Lung (tissue), 12 donors: ENCODE data around the gene BRD4. TPM values are rescaled to one million over a fixed set of nuclear protein-coding genes. Genes with fewer than 3 reads are reported as not detected.

Source experiments
- ATAC-seq: fragments of 200-7000 bp; cut with Tn5 transposase; one replicate; pipeline ENCODE4 v1.9.1; 2020; ENCODE audit warnings: moderate number of reproducible peaks; ENCODE audit not compliant: insufficient read depth, low FRiP score
- DNase-seq, 3 donors: peaks; one replicate each; pipeline ENCODE4 v3.0.0-alpha.2; 2013 to 2017
- H3K27ac ChIP-seq, 2 donors: one replicate each; pipeline ENCODE4 v1.5.1; 2013; ENCODE audit warnings: mild to moderate bottlenecking in 2 of 2, moderate library complexity in 2 of 2, control low read depth in 1 of 2, inconsistent platforms in 1 of 2, low read depth in 1 of 2, low read length in 1 of 2
- H3K27me3 ChIP-seq, 3 donors: one replicate each; pipeline ENCODE4 v1.5.1; 2013; ENCODE audit warnings: low read length in 2 of 3; ENCODE audit not compliant: control insufficient read depth in 3 of 3, insufficient read depth in 3 of 3
- H3K36me3 ChIP-seq, 4 donors: one replicate each; pipeline ENCODE4 v1.5.1; 2013; ENCODE audit warnings: low read length in 4 of 4, mild to moderate bottlenecking in 1 of 4, moderate library complexity in 1 of 4; ENCODE audit not compliant: control insufficient read depth in 4 of 4, insufficient read depth in 4 of 4
- H3K4me1 ChIP-seq, 5 donors: one replicate each; pipeline ENCODE4 v1.5.1; 2013; ENCODE audit warnings: low read length in 5 of 5, mild to moderate bottlenecking in 2 of 5, moderate library complexity in 1 of 5; ENCODE audit not compliant: control insufficient read depth in 5 of 5, insufficient read depth in 5 of 5
- H3K4me3 ChIP-seq: one replicate; pipeline ENCODE4 v1.5.1; 2013; ENCODE audit warnings: mild to moderate bottlenecking, control low read depth, moderate library complexity
- H3K9ac ChIP-seq, 2 donors: one replicate each; pipeline ENCODE4 v1.5.1; 2013; ENCODE audit warnings: low read length in 2 of 2, control low read depth in 1 of 2; ENCODE audit not compliant: insufficient read depth in 1 of 2
- H3K9me3 ChIP-seq, 4 donors: one replicate each; pipeline ENCODE4 v1.5.1; 2013; ENCODE audit warnings: low read length in 3 of 4, mild to moderate bottlenecking in 1 of 4, moderate library complexity in 1 of 4; ENCODE audit not compliant: control insufficient read depth in 4 of 4, insufficient read depth in 3 of 4
- CTCF ChIP-seq: IDR thresholded peaks from 2 replicates; pipeline ENCODE4 v1.5.1; 2012; ENCODE audit warnings: mild to moderate bottlenecking; ENCODE audit errors: control extremely low read depth, extremely low read depth
- WGBS, 2 donors: extraction: QIAGEN DNeasy Blood & Tissue Kit; methylation state at CpG; one replicate each; pipeline ENCODE4 v1.1.7; 2013; 5-methylcytosine and 5-hydroxymethylcytosine counted together
- polyA plus RNA-seq, 2 donors: library from polyadenylated mRNA; stranded (reverse); fragments of 200-250 nt; gene quantifications; one replicate each; pipeline ENCODE4 v1.2.1, GENCODE V29; 2013
- total RNA-seq, 2 donors: library from RNA; depleted of rRNA in 1 of 2; stranded (reverse); fragments of >200 nt in 1 of 2; gene quantifications; one replicate each; pipeline ENCODE4 v1.2.1, GENCODE V29; 2014 to 2021
- donor health status: control.
- donor health status: control.
- donor health status: Bipolar disorder and iron deficiency.
- donor health status: healthy.
- donor health status: DM: yes; HTN: yes; CAD: no.

Gene BRD4
- total and polyA plus RNA-seq, 4 donors: 23.2 to 89.0 (median 37.7) TPM

GRCh38 chr19:15285896-15286591 is 46.3 kb downstream of the BRD4 start:
- Histone ChIP-seq H3K27ac (no peak overlapping the region), H3K9ac (no peak overlapping the region), H3K27me3 (no peaks in the 10 kb centered on the region), H3K36me3 (no peaks in the 10 kb centered on the region), H3K4me3 (no peak overlapping the region), H3K4me1 (peaks cover 43 to 77% (median 53%) of the 10 kb centered on the region in 5 donors), H3K9me3 (no peaks in the 10 kb centered on the region)
- no peak for TF ChIP-seq CTCF
- no peak for ATAC-seq
- WGBS, 2 donors: 65 to 71% methylated on average over 11 of the region's 11 CpGs
- no peak for DNase-seq

GRCh38 chr19:15284896-15285295 is 47.4 kb downstream of the BRD4 start:
- H3K27ac ChIP-seq: no peak overlapping the region
- WGBS, 2 donors: 65 to 78% methylated on average over 3 of the region's 3 CpGs
- DNase-seq: no peak
- no peaks in the 10 kb centered on the region for H3K9me3 ChIP-seq
- no peak for ATAC-seq
- H3K4me1 ChIP-seq: peaks cover 52 to 70% (median 59%) of the 10 kb centered on the region in 5 donors
- no peaks in the 10 kb centered on the region for H3K27me3 ChIP-seq
- no peaks in the 10 kb centered on the region for H3K36me3 ChIP-seq
- TF ChIP-seq CTCF: no peak
- H3K4me3 ChIP-seq: no peak overlapping the region
- H3K9ac ChIP-seq: no peak overlapping the region

GRCh38 chr19:15284091-15284490 is 48.2 kb downstream of the BRD4 start:
- WGBS, 2 donors: 87 to 92% methylated on average over 5 of the region's 5 CpGs
- Histone ChIP-seq H3K4me3 (no peak overlapping the region), H3K36me3 (no peaks in the 10 kb centered on the region), H3K9ac (no peak overlapping the region), H3K27me3 (no peaks in the 10 kb centered on the region), H3K4me1 (peaks cover 56 to 78% (median 59%) of the 10 kb centered on the region in 5 donors), H3K27ac (peak overlapping the region in 1 of 2 donors; percentile 46), H3K9me3 (no peaks in the 10 kb centered on the region)
- DNase-seq (no peak), ATAC-seq (no peak)
- no peak for TF ChIP-seq CTCF
